Measurements from ENCODE around the gene TRIM59.

DNA sequence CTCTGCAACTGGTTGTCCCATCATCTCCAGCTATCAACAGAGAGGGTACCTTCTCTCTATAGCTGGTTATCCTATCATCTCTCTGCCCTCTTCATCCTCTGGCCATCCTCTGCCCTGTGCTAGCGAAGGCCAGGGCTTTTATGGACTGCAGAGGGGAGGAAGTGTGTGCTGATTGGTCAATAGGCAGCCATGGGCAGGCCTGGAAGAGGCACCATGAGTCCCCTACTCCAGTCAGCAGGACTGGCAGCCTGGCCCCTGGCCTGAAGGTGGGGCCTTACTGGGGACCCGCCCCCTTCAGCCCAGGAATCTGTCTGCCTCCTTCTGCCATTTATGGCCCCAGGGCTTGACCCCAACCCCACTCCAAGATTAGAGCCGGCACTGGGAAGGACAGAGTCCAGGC, 10.4 kb upstream of the TRIM59 start:
- TF ChIP-seq CTCF (IDR thresholded peaks at IDR 0.05) (no peak), POLR2A (IDR thresholded peaks at IDR 0.05) (no peak)
